Measurements from ENCODE around the gene CD37.
"Not testable (repeated sequence)": the region's sequence is repeated elsewhere in the genome, so short reads cannot be mapped to it uniquely, and the experiment has no call there.

CD37 gene, protein sequence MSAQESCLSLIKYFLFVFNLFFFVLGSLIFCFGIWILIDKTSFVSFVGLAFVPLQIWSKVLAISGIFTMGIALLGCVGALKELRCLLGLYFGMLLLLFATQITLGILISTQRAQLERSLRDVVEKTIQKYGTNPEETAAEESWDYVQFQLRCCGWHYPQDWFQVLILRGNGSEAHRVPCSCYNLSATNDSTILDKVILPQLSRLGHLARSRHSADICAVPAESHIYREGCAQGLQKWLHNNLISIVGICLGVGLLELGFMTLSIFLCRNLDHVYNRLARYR

DNA sequence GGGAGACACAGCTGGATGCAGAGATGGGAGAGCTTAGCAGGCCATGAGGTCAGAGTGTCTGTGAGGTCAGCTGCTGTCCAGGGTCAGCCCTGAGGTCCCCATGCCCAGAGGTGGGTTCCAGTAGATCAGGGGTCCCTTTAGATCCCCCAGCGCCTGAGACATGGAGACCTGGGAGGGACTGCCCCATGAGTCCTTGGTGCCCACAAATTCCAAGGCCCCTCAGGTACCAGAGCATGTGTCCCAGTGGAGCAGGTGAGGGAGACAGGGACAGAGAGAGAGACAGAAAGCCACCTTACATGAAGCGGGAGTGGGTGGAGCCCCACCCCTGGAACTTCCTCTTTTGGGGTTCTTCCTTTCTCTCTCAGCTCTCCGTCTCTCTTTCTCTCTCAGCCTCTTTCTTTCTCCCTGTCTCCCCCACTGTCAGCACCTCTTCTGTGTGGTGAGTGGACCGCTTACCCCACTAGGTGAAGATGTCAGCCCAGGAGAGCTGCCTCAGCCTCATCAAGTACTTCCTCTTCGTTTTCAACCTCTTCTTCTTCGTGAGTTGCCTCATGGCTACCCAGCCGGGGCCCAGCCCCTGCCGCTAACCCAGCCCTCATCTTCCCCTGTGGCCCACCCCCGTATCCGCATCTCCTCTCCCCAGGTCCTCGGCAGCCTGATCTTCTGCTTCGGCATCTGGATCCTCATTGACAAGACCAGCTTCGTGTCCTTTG is at the start of gene CD37:
CD37 (plus strand) TSS at position 336 of the 713 bp plus-strand sequence; CDS start at position 471, 135 bp downstream.
- no peak for DNase-seq (ENCODE audit: low read depth)

DNA sequence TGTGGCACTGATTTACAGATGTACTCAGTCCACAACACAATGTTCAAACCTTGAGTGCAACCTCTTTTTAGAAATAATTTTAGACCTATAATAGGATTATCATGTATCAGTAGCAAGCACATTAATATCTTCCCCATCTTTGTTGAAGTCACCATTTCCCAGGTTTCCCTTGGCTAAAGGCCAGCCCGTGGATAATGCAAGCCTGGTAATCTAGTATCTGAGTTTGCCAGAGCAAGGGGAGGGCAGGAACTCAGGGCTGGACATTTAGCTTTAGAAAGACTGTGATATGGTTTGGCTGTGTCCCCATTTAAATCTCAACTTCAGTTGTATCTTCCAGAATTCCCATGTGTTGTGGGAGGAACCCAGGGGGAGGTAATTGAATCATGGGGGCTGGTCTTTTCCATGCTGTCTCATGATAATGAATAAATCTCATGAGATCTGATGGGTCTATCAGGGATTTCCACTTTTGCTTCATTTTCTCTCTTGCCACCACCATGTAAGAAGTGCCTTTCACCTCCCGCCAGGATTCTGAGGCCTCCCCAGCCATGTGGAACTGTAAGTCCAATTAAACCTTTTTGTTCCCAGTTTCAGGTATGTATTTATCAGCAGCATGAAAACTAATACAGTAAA is 48.0 kb upstream of the CD37 start:
- no peak for DNase-seq (ENCODE audit: low read depth)

DNA sequence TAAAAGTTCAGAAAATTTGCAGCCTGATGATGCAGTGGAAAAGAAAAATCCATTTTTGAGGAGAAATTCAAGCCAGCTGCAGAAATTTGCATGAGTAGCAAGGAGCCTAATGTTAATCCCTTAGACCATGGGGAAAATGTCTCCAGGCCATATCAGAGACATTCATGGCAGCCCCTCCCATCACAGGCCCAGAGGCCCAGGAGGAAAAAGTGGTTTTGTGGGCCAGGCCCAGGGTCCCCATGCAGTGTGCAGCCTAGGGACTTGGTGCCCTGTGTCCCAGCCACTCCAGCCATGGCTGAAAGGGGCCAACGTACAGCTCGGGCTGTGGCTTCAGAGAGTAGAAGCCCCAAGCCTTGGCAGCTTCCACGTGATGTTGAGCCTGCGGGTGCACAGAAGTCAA is 47.0 kb upstream of the CD37 start:
- DNase-seq (ENCODE audit: low read depth): not testable (repeated sequence)

DNA sequence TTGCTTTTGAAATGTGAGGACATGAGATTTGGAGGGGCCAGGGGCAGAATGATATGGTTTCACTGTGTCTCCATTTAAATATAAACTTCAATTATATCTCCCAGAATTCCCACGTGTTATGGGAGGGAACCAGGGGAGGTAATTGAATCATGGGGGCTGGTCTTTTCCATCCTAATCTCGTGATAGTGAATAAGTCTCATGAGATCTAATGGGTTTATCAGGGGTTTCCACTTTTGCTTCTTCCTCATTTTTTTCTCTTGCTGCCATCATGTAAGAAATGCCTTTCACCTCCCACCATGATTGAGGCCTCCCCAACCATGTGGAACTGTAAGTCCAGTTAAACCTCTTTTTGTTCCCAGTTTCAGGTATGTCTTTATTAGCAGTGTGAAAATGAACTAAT is 45.9 kb upstream of the CD37 start:
- DNase-seq (ENCODE audit: low read depth): not testable (repeated sequence)

DNA sequence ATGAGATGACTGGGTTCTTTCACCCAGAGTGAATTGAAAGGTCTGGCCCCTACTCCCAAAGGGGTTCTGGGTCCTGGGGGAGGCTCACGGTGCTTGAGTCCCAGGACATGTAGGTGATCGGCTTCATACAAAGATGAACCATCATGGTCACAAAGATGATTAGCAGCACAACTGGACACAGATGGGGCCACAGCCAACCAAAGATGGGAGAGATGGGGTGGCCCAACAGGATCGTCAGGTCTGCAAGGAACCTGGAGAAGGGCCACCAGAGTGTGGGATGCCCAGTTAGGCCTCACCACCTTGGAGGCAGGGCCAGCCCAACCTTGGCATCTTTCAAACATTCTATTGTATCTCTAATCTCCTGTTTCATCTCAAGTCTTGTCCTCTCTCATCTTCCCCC is 44.7 kb upstream of the CD37 start:
- DNase-seq (ENCODE audit: low read depth): no peak

DNA sequence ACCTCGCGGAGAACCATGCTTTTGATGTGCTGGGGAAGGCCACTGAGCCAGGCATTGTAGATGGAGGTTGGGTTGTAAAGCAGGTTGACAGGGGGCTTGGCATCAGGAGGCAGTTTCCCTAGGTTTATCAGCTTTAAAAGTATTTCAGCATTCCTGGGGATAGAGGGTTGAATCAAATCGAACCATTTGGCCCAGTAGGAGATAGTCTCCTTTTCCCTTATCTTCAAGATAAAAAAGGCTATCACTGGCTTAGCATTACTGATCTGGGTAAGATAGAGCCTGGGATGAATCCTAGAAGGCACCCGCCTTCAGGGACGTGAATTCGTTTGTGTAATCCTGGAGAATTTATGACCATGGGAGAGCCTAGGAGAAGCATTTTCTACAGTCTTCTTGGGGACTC is 40.8 kb upstream of the CD37 start:
- DNase-seq (ENCODE audit: low read depth): no peak

DNA sequence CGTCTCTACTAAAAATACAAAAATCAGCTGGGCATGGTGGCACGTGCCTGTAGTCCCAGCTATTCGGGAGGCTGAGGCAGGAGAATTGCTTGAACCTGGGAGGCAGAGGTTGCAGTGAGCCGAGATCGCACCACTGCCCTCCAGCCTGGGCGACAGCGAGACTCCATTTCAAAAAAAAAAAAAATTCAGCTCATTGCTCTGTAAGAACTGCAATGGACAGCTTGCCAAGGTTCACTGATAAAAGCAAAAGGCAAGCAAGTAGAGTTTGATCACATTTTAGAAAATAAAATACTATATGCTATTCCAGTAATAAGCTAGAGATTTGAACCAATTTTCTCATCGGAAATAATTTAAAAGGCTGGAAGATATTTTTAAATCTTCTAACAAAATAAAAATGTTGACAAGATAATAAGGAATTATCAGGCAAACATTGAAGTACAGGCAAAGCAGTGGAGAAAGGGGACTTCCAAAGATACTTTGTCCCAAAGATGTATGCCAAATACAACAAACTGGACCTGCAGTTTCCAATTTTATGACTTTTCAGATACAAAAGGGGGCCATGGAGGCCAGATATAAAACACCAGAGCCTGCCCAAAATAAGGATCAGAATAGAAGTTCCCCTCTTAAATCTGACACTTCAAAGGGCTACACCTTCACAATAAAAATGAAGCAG is 39.9 kb upstream of the CD37 start:
- no peak for DNase-seq (ENCODE audit: low read depth)

DNA sequence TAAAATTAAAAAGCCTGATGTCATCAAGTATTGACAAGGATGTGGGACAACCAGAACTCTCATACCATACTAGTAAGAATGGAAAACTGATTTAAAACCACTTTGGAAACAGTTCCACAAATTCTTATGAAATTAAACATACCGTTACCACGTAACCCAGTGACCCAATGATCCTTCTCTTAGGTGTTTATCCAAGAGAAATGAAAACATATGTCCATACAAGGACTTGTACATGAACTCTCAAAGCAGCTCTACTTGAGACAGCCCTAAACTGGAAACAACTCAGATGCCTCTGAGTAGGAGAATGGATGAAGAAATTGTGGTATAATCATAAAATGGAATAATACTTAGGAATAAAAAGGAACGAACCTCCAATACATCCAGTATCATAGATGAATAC is 37.8 kb upstream of the CD37 start:
- DNase-seq (ENCODE audit: low read depth): no peak

DNA sequence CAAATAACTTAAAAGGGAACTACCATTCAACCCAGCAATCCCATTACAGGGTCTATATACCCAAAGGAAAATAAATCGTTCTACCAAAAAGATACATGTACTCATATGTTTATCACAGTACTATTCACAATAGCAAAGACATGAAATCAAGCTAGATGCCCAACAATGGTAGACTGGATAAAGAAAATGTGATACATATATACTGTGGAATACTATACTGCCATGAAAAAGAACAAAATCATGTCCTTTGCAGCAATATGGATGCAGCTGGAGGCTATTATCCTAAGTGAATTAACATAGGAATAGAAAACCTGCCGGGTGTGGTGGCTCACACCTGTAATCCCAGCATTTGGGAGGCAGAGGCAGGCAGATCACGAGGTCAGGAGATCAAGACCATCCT is 36.6 kb upstream of the CD37 start:
- not testable (repeated sequence) for DNase-seq (ENCODE audit: low read depth)

DNA sequence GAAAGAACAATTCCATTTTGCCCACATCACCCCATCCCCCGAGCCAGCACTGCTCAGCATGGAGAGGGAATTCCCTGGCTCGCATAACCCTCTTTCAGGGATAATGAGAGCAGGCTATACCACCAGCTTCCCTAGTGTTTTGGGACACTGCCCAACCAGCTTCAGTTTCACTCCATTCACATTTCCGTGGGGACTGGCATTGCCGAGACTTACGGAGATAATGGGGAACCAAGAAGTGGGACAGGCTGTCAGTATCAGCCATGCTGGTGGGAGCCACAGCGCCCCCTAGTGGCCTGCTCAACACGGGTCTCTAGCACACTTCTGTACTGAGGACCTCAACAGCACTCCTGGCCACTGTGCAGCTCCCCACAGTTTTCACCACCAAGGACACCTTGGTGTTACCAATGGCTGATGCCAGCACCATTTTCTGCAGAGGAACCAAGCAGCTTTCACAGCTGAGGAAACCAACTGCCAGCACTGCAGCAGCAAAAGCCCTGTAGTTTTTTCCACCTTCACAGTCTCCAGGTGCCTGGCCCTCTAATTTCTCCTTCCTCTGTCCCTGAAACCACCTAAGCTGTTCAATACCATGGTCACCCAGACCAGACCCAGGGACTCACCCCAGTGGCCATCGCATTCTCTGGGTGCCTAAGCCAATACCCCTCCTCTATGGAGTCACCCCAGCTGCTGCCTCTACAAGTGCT is 33.9 kb upstream of the CD37 start:
- DNase-seq (ENCODE audit: low read depth): peak; percentile 80

DNA sequence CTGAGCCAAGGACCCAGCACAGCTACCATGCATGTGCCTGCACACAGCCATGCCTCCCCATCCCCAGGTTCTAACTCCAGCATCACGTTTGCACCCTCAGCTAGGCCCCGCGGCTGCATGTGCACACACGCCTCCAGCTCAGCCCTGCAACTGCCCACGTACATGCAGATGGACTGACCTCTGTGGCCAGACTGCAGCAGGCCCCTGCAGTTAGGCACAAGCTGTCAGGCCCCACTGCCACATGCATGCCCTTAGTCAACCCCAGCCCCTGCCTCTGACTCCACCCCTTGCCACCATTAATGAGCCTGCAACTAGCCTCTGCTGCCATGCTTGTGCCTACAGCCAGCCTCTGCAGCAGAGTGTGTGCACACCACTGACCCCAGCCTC is 33.3 kb upstream of the CD37 start:
- DNase-seq (ENCODE audit: low read depth): no peak

DNA sequence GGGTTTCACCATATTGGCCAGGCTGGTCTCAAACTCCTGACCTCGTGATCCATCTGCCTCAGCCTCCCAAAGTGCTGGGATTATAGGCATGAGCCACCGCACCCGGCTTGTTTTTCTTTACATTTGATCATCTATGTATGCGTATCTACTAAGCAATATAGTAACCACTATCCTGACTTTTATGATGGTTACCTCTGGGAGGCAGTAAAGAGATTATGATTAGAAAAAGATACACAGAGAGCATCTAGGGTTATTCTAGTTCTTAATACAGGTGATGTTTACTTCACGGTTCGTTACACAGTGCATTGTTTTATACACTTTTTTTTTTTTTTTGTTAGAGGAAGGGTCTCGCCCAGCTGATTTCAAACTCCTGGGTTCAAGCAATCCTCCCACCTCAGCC is 28.5 kb upstream of the CD37 start:
- not testable (repeated sequence) for DNase-seq (ENCODE audit: low read depth)

DNA sequence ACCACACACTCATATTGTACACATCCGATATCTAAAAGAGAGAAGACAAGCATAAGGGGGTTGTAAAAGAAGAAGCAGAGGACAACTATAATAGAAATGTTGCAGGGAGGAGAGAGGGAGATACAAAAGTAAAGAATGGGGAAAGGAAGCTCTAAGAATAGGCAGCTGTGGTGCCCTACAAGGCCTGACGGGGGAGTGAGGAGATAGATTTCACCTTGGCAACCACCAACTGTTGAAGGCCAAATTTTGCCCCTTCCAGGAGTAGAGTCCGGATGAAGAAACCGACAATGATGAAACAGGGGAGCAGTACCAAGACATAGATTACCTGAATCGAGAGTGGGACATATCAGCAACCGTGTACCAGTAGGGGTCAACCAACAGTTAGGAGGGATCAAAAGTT is 26.1 kb upstream of the CD37 start:
- DNase-seq (ENCODE audit: low read depth): no peak

DNA sequence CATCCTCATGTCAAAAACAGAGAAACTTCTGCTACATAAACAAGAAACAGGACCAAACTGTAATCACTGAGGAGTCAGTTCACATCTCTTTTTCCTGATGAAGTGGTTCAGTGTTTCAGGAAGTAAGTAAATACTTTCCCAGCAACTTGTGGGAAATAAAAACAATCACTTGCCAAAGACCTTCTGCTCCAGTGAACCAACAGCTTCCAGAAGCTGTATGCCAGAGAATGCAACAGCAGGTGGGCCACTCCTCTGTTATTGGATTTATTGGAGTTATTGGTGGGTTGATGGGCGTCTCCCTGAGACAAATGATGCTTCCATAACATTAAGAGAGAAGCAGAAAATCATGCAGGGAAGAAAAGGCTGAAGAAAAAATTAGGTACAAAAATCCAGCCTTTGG is 20.1 kb upstream of the CD37 start:
- no peak for DNase-seq (ENCODE audit: low read depth)

DNA sequence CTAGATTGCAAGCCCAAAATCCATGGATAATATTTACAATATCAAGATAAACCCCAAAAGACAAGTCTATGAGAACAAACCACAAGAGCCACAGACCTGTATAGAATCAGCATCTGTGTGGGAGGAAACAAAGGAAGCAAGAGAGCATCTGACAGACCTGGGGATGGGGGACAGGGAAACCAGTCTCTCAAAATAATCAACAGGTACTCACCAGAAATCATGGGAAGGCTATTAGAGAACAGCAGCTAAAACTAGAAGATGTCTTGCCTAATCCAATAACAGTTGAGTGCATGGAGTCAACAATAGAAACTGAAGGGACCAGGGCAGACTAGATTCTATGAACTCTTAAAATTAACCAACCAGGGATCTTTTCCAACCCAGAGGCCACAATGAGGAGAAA is 18.9 kb upstream of the CD37 start:
- DNase-seq (ENCODE audit: low read depth): no peak

DNA sequence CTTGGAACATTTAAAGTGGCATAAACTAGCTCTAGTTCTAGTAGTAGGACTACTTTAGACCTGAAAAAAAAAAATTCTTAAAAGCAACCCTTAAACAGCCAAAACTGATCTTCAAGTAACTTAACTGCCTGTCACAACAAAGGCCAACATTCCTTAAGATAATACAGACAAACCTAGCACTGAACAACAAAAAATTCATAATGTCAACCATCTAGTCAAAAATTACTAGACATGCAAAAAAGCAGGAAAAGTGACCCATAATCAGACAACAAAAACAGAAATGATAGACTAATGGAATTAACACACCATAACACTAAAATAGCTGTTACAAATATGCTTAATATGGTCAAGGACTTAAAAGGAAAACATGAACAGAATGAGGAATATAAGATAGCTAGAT is 16.9 kb upstream of the CD37 start:
- DNase-seq (ENCODE audit: low read depth): no peak

DNA sequence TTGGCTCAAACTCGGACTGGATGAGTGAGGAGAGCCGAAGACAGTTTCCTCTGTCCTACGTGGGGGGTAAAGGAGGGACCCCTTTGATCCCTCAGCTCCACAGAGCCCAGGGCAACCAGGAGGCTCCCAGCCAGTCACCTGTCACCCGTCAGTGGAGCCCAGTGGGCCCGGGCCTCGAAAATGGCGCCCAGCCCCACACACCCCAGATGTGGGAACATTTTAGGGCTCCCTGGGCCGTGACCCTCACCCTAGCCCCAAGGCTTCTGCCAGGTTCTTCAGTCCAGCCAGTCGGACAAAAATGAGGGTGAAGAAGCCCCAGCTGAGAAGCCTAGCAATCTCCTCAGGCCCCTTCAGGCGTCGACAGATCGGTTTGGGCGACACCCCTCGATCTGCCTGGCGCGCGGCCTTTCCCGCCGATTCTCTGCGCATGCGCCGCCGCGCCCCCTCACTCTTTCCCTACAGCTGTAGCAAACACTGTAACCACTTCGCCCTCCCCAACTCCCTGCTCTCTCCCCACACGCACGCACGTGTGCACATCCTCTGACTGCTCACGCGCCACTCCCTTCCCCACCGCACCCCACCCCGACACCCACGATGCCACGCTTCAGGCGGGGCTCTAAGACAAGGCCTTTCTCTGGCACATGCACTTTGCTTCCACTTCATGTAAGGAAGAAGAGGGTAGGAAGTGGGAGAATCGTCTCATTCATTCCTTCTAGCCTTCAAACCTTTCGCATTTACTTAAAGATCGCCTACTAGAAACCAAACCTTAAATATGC is 10.2 kb upstream of the CD37 start, which contains the start of gene SLC6A16:
SLC6A16 (minus strand) TSS at position 391 of the 776 bp plus-strand sequence. CDS start 13,844 bp downstream, outside the sequence.
- DNase-seq (ENCODE audit: low read depth): no peak

DNA sequence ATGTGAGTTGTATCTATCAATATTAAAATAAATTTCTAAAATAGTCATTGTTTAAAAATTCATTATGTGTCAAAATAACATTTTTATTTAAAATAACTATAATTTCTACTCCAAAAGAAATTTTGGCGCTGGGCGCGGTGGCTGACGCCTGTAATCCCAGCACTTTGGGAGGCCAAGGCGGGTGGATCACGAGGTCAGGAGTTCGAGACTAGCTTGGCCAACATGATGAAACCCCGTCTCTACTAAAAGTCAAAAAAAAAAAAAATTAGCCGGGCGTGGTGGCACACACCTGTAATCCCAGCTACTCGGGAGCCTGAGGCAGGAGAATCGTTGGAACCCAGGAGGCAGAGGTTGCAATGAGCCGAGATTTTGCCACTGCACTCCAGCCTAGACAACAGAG is 9.4 kb upstream of the CD37 start:
- not testable (repeated sequence) for DNase-seq (ENCODE audit: low read depth)

DNA sequence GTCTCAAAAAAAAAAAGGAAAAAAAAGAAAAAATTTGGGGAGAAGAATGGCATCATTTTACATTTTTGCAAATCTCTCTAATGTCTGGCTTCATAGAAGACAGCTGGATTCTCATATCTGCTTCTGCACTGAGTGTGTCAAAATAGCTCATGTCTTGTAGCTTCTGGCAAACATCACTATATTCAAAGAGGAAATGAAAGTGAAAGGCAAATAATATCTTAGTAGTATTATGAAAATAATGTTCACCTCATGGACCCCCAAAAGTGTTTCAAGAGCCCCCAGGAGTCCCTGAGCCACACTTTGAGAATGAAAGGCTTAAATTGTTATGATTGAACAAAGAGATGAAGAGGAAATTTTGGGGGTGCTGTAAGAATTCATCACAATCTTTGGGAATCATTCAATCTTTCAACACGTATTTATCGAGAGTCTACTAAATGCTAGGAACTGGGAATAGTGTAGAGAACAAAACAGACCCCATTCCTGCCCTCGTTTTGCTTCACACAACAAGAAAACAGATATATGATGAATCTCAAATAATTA is 9.0 kb upstream of the CD37 start:
- no peak for DNase-seq (ENCODE audit: low read depth)

DNA sequence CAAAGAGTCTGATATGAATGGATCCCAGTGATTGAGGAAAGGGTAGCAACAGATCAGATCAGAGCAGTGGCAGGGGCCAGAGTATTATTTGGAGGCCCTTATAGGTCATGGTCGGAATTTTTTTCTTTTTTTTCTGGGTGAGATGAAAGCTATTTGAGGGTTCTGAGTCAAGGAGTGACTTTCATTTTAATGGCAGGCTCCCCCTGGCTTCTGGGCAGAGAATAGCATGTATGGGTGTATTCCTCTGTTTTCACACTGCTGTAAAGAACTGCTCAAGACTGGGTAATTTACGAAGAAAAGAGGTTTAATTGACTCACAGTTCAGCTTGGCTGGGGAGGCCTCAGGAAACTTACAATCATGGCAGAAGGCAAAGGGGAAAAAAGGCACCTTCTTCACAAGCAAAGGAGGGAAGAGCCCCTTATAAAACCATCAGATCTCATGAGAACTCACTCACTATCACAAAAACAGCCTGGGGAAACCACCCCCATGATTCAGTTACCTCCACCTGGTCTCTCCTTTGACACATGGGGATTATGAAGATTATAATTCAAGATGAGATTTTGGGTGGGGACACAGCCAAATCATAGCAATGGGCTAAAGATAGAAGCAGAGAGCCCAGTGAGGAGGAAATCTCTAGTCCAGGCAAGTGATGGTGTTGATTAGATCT is 7.2 kb upstream of the CD37 start:
- DNase-seq (ENCODE audit: low read depth): no peak

Data from stimulated activated CD8-positive, alpha-beta memory T cell treated with anti-CD3 and anti-CD28 coated beads, Interleukin-7, amount 100 ng/mL, for 24 hours (primary cell).